Ovary (tissue), 9 donors: ENCODE results near the gene BOLA3. TPM values are rescaled to one million over a fixed set of nuclear protein-coding genes. Genes with fewer than 3 reads are reported as not detected.

Experiments
- DNase-seq, 5 donors: peaks; one replicate each; pipeline ENCODE4 v3.0.0-alpha.2; 2019 to 2020
- H3K27ac ChIP-seq, 2 donors: fragments of 200-600 bp; one replicate each; pipeline versions ENCODE4 v1.5.1 to v1.8.0; 2019 to 2022
- H3K27me3 ChIP-seq: fragments of 200-600 bp; one replicate; pipeline ENCODE4 v1.8.0; 2022
- H3K36me3 ChIP-seq: fragments of 200-600 bp; sonication (generic); one replicate; pipeline ENCODE4 v1.5.1; 2019
- H3K4me1 ChIP-seq: one replicate; pipeline ENCODE4 v1.8.1; 2013; ENCODE audit warnings: mild to moderate bottlenecking, moderate library complexity; ENCODE audit not compliant: insufficient read depth
- H3K4me3 ChIP-seq: fragments of 200-600 bp; sonication (generic); one replicate; pipeline ENCODE4 v1.5.1; 2017
- H3K9me3 ChIP-seq, 2 donors: fragments of 200-600 bp in 1 of 2; sonication (generic) in 1 of 2; one replicate each; pipeline versions ENCODE4 v1.5.1 to v1.8.1; 2013 to 2019; ENCODE audit warnings: mild to moderate bottlenecking in 1 of 2, moderate library complexity in 1 of 2
- EP300 ChIP-seq: sonication (generic); formaldehyde crosslinking; IDR thresholded peaks from one replicate; pipeline ENCODE4 v1.6.1; 2017; ENCODE audit warnings: antibody characterized with exemption
- POLR2A ChIP-seq: fragments of 450-650 bp; IDR thresholded peaks from one replicate; pipeline ENCODE4 v1.6.1; 2017; ENCODE audit warnings: antibody characterized with exemption, mild to moderate bottlenecking, moderate library complexity
- WGBS, 3 donors: extraction: QIAGEN DNeasy Blood & Tissue Kit in 1 of 3; methylation state at CpG; one replicate each; pipeline versions ENCODE4 v1.1.5 to v1.1.7; 2013 to 2017; 5-methylcytosine and 5-hydroxymethylcytosine counted together
- intact Hi-C, 4 donors: fragments of 100-400 bp; cut with DNase I; formaldehyde crosslinking; loops; one replicate each; pipeline versions ENCODE4 v1.11.0 to v1.15.1; 2022 to 2023
- polyA plus RNA-seq, 2 donors: library from polyadenylated mRNA; stranded (reverse); fragments of 200-250 nt in 1 of 2; fragments of 350-450 nt in 1 of 2; fragmentation: Illumina TruSeq in 1 of 2; extraction: RNeasy Lipid Tissue Mini Kit (QIAGEN cat#74804) in 1 of 2; gene quantifications; one replicate each; pipeline ENCODE4 v1.2.3, GENCODE V29; 2013 to 2014
- total RNA-seq, 7 donors: library from RNA; depleted of rRNA in 2 of 7; stranded (reverse); fragments of >200 nt in 2 of 7; fragmentation: NEBNext Ultra II Directional in 3 of 7; extraction: Animal tissue kit (Norgen Biotek cat#: 25700) in 3 of 7; gene quantifications; one replicate each; pipeline versions ENCODE4 v1.1.0 to v1.2.4, GENCODE V29; 2016 to 2023
- TF ChIP-seq, protein P1 (sequence below), 3 donors: fragments of 450-650 bp in 2 of 3; fragments of 200-600 bp in 1 of 3; IDR thresholded peaks; one replicate each; pipeline versions ENCODE4 v1.5.1 to v1.8.0; 2016 to 2022; ENCODE audit warnings: antibody characterized with exemption in 3 of 3, mild to moderate bottlenecking in 1 of 3
- donor health status: DM: no; HTN: no; CAD: no; lungs with moderate emphysema.
- donor health status: DM: no; HTN: no; CAD: no.
- donor health status: Bipolar disorder and iron deficiency.
- donor health status: DM: yes; HTN: yes; CAD: no.
- donor health status: DM: no; HTN: no; CAD: no.
- donor health status: DM: yes; HTN: yes; CAD: no.

Gene BOLA3
- total and polyA plus RNA-seq, 9 donors = 8.2 to 34.4 (median 15.3) TPM

DNA sequence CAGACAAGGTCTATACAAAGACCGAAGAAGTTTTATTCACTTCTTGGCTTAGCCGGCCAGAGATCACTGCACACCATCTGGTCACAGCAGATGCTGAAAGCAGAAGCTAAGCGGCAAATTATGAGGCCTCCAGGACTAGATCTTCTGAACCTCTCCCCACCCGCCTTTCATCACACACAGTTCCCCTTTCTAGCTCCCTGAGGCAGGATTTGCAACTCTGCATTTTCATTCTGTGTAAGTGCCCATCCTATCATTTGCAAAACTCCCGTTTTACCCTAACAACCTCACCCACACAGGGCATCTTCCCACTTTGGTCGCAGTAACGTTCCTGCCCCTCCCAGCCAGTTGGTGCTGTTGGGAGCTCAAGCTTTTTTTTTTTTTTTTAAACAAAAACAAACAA is 34.0 kb upstream of the BOLA3 start:
- H3K27ac ChIP-seq = no peak overlapping the region
- H3K4me3 ChIP-seq = no peak overlapping the region
- H3K9me3 ChIP-seq = no peaks in the 10 kb centered on the region
- no peaks in the 10 kb centered on the region for H3K27me3 ChIP-seq
- whole genome bisulfite sequencing, 3 donors = 46 to 57% (median 49%) methylated on average over 7 of the region's 7 CpGs
- TF ChIP-seq, protein P1, sequence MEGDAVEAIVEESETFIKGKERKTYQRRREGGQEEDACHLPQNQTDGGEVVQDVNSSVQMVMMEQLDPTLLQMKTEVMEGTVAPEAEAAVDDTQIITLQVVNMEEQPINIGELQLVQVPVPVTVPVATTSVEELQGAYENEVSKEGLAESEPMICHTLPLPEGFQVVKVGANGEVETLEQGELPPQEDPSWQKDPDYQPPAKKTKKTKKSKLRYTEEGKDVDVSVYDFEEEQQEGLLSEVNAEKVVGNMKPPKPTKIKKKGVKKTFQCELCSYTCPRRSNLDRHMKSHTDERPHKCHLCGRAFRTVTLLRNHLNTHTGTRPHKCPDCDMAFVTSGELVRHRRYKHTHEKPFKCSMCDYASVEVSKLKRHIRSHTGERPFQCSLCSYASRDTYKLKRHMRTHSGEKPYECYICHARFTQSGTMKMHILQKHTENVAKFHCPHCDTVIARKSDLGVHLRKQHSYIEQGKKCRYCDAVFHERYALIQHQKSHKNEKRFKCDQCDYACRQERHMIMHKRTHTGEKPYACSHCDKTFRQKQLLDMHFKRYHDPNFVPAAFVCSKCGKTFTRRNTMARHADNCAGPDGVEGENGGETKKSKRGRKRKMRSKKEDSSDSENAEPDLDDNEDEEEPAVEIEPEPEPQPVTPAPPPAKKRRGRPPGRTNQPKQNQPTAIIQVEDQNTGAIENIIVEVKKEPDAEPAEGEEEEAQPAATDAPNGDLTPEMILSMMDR (IDR thresholded peaks at IDR 0.05) = no peak
- TF ChIP-seq EP300 = no peak
- TF ChIP-seq POLR2A = no peak
- no peak for DNase-seq
- H3K4me1 ChIP-seq = peaks cover 6% of the 10 kb centered on the region
- intact Hi-C loops = no loop called here
- no peaks in the 10 kb centered on the region for H3K36me3 ChIP-seq

DNA sequence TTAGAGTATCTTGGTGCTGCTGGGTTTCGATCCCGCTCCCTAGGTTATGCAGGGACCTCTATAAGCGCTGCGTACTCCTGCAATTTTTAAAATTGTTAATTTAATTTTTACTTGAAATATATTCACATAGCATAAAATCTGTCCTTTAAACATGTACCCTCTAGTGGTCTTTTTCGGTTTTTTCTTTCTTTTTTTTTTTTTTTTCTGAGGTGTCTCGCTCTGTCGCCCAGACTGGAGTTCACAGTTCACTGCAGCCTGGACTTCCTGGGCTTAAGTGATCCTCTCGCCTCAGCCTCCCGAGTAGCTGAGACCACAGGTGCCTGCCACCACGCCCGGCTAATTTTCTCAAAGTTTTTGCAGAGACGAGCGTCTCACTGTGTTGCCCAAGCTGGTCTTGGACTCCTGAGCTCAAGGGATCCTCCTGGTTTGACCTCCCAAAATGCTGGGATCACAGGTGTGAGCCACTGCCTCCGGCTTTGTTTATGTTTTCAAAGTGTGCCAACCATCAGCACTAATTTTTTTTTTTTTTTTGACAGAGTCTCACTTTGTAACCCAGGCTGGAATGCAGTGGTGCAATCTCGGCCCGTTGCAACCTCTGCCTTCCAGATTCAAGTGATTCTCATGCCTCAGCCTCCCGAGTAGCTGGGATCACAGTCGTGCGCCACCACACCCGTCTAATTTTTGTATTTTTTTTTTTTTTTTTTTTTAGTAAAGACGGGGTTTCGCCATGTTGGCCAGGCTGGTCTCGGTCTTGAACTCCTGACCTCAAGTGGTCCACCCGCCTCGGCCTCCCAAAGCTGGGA is 31.6 kb upstream of the BOLA3 start:
- Histone ChIP-seq H3K27me3 (no peaks in the 10 kb centered on the region), H3K4me3 (peak overlapping the region; percentile 96), H3K36me3 (no peaks in the 10 kb centered on the region), H3K4me1 (peaks cover 9% of the 10 kb centered on the region), H3K9me3 (no peaks in the 10 kb centered on the region), H3K27ac (no peak overlapping the region)
- peak in 4 of 5 donors; percentile 18 to 42 (median 36) for DNase-seq
- intact Hi-C loops = no loop called here
- no peak for TF ChIP-seq EP300
- TF ChIP-seq, protein P1 (IDR thresholded peaks at IDR 0.05) = peak in 1 of 3 donors; percentile 3
- no peak for TF ChIP-seq POLR2A
- WGBS, 3 donors = 41 to 50% (median 45%) methylated on average over 25 of the region's 25 CpGs

DNA sequence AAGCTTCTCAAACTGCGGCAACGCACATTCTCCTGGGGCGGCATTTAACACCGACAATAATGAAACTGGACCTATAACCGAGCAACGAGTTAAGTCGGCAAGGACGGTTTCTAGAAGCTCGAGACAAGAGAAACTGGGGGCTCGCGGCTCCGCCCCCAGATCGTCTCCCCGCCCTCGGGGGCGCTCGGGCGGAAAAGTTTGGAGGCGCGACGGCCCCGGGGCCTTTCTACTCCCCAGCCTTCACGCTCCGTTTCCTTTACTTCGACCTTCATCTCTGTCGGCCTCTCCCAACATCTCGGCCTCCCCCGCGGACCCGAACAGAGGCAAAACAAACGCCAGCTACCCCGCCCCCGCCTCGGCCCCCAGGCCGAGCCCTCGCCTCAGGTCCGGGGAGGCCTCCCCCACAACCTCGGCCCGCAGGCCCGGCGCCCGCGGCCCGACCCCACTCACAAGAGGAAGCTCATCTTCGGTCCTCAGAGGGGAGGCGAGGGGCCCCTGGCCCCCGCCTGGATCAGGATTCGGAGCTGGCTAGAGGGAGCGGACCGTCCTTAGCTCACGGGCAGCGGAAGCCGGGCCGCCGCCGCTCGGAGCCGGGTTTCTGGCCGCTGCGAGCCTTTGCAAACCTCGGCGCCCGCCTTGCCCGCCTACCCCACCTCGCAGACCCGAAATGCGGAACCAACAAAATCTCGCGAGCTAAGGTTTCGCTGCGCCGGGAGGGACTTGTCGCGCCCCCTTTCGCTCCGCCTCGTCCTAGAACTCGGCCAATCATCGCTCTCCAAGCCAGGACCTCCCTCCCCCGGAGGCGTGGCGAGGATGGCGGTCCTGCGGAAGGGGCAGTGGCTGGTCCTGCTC is 30.7 kb upstream of the BOLA3 start, which contains the start of gene MOB1A:
Gene MOB1A, minus strand, starts transcription at position 669 of the 852 bp plus-strand sequence. Its CDS starts 205 bp downstream, at position 464.
- 0% methylated on average over 71 to 84 of the region's 84 CpGs for WGBS, 3 donors
- Histone ChIP-seq H3K4me1 (peaks cover 11% of the 10 kb centered on the region), H3K27me3 (no peaks in the 10 kb centered on the region), H3K27ac (peak within 1 kb of the TSS; percentile 42 to 91), H3K4me3 (peak within 1 kb of the TSS; percentile 96), H3K9me3 (no peaks in the 10 kb centered on the region), H3K36me3 (no peaks in the 10 kb centered on the region)
- peak; percentile 97 to 98 (median 97) for DNase-seq
- peak; percentile 81 for TF ChIP-seq POLR2A
- TF ChIP-seq, protein P1 (IDR thresholded peaks at IDR 0.05) = peak in 1 of 3 donors; percentile 27
- TF ChIP-seq EP300 = no peak
- intact Hi-C loops = no loop called here

DNA sequence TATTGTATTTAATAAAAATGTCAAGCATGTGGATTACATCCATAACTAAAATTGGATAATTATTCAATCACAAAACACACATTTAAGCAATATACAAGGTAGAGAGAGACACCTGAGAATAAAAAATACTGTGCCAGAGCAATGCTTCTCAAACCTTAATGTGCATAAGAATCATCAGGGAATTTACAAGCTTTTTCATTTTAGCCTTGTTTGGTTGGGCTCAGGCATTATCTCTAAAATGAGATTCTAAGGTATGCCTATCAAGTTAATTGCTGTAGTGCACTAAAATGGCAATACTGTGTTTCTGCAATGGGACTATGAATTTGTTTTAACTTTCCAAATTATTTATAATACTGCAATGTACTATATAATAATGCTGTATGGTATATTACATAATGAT is 30.0 kb upstream of the BOLA3 start:
- TF ChIP-seq POLR2A (no peak), EP300 (no peak)
- TF ChIP-seq, protein P1 (IDR thresholded peaks at IDR 0.05) = no peak
- Histone ChIP-seq H3K4me3 (peak overlapping the region; percentile 96), H3K4me1 (peaks cover 11% of the 10 kb centered on the region), H3K36me3 (no peaks in the 10 kb centered on the region), H3K27ac (peak overlapping the region in 1 of 2 donors; percentile 91), H3K27me3 (no peaks in the 10 kb centered on the region), H3K9me3 (no peaks in the 10 kb centered on the region)
- intact Hi-C loops = no loop called here
- no peak for DNase-seq
